ENCODE measurements around the gene ZFYVE21.
"Not testable (repeated sequence)": the region's sequence is repeated elsewhere in the genome, so short reads cannot be mapped to it uniquely, and the experiment has no call there.

Gene ZFYVE21

GRCh38 chr14:103690332-103690731 lies 25.3 kb upstream of the ZFYVE21 start:
- CTCF ChIA-PET: interaction anchor here (1.6 kb wide), 1 partner anchor 10 kb away, joined by 4 read pairs; no protein-coding TSS in a partner anchor
- no peak for DNase-seq (ENCODE audit: low read depth, low spot score)
- H3K4me3 ChIP-seq (ENCODE audit: low read depth, low read length): no peak overlapping the region
- TF ChIP-seq, protein P1, sequence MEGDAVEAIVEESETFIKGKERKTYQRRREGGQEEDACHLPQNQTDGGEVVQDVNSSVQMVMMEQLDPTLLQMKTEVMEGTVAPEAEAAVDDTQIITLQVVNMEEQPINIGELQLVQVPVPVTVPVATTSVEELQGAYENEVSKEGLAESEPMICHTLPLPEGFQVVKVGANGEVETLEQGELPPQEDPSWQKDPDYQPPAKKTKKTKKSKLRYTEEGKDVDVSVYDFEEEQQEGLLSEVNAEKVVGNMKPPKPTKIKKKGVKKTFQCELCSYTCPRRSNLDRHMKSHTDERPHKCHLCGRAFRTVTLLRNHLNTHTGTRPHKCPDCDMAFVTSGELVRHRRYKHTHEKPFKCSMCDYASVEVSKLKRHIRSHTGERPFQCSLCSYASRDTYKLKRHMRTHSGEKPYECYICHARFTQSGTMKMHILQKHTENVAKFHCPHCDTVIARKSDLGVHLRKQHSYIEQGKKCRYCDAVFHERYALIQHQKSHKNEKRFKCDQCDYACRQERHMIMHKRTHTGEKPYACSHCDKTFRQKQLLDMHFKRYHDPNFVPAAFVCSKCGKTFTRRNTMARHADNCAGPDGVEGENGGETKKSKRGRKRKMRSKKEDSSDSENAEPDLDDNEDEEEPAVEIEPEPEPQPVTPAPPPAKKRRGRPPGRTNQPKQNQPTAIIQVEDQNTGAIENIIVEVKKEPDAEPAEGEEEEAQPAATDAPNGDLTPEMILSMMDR (IDR thresholded peaks at IDR 0.05; ENCODE audit: insufficient read depth, low read length, missing control alignments): no peak
- POLR2A ChIA-PET: no interaction called here

DNA sequence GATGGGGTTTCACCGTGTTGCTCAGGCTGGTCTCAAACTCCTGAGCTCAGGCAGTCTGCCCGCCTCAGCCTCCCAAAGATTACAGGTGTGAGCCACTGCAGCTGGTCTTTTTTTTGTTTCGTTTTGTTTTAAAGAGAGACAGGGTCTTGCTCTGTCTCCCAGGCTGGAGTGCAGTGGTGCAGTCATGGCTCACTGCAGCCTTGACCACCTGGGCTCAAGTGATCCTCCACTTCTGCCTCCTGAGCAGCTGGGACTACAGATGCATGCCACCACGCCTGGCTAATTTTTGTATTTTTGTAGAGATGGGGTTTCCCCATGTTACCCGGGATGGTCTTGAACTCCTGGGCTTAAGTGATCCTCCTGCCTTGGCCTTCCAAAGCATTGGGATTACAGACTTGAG lies 24.0 kb upstream of the ZFYVE21 start:
- CTCF ChIA-PET; H3K4me3 ChIP-seq (ENCODE audit: low read depth, low read length); DNase-seq (ENCODE audit: low read depth, low spot score): not testable (repeated sequence)
- POLR2A ChIA-PET: interaction anchor here (0.7 kb wide), 1 partner anchor 10 kb away, joined by 3 read pairs; no protein-coding TSS in a partner anchor

DNA sequence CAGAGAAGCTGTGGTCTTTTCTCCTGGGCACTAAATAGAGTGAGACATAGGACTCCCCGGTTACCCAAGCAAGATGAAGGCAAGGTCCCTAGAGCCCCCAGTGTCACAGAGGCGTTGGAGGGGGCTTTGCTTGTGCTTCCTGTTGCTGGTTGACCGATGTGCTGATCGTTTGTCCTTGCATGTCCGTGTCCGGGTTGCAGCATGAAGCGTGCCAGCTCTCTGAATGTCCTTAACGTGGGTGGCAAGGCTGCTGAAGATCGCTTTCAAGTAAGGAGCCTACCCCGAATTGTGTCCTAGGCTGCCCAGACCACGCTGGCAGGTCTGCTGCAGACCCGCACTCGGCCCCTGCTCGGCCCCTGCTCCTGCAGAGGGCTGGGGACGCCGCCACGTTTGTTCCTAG lies 23.5 kb upstream of the ZFYVE21 start:
- POLR2A ChIA-PET: no interaction called here

GRCh38 chr14:103692871-103693270 lies 22.7 kb upstream of the ZFYVE21 start:
- ChIA-PET POLR2A (no interaction called here), CTCF (no interaction called here)
- DNase-seq (ENCODE audit: low read depth, low spot score): no peak
- TF ChIP-seq, protein P1 (IDR thresholded peaks at IDR 0.05; ENCODE audit: insufficient read depth, low read length, missing control alignments): no peak
- no peak overlapping the region for H3K4me3 ChIP-seq (ENCODE audit: low read depth, low read length)

More for the DNA sequence above, 23.5 kb upstream of the ZFYVE21 start:
- TF ChIP-seq, protein P1 (IDR thresholded peaks at IDR 0.05; ENCODE audit: insufficient read depth, low read length, missing control alignments): no peak
- DNase-seq (ENCODE audit: low read depth, low spot score): no peak
- no peak overlapping the region for H3K4me3 ChIP-seq (ENCODE audit: low read depth, low read length)
- CTCF ChIA-PET: no interaction called here

DNA sequence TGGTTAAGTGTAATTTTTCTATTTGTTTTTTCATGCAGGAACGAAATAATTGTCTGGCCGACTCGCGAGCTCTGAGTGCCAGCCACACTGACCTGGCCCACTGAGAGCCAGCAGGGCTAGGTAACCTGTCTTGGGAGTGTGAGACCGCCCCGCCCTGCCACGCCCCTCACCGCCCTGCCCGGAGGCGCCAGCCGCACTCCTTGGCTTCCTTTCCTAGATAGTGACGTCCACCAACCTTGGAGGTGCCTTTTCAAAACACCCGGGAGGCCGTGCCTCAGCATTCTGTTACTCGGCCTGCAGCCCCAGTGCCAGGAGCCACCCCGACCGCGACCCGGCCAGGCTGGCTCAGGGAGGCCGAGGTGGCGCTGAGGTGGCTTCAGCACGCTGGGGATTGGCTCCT lies 22.1 kb upstream of the ZFYVE21 start:
- TF ChIP-seq, protein P1 (IDR thresholded peaks at IDR 0.05; ENCODE audit: insufficient read depth, low read length, missing control alignments): no peak
- CTCF ChIA-PET: interaction anchor here (1.1 to 1.7 kb wide), 2 partner anchors 9 to 16 kb away, joined by 3 to 4 read pairs; no protein-coding TSS in a partner anchor
- DNase-seq (ENCODE audit: low read depth, low spot score): no peak
- H3K4me3 ChIP-seq (ENCODE audit: low read depth, low read length): no peak overlapping the region
- POLR2A ChIA-PET: no interaction called here

- POLR2A ChIA-PET: no interaction called here
These were observed 21.0 kb upstream of the ZFYVE21 start for GRCh38 chr14:103694572-103695026.

More at GRCh38 chr14:103694572-103695026, 21.0 kb upstream of the ZFYVE21 start:
- CTCF ChIA-PET: interaction anchor here (0.8 to 1.7 kb wide), 7 partner anchors 9 to 67 kb away, joined by 3 to 6 read pairs (median 3); no protein-coding TSS in a partner anchor
- DNase-seq (ENCODE audit: low read depth, low spot score): no peak
- no peak overlapping the region for H3K4me3 ChIP-seq (ENCODE audit: low read depth, low read length)
- TF ChIP-seq, protein P1 (IDR thresholded peaks at IDR 0.05; ENCODE audit: insufficient read depth, low read length, missing control alignments): no peak

Measured in AG04449 (cell line).